ENCODE data around the gene SPCS2. TPM values are rescaled to one million over a fixed set of nuclear protein-coding genes. Genes with fewer than 3 reads are reported as not detected.
"Not testable (repeated sequence)": the region's sequence is repeated elsewhere in the genome, so short reads cannot be mapped to it uniquely, and the experiment has no call there.

Gene SPCS2
- total RNA-seq, 1 donor from 2014 or later: 74.2 TPM

DNA sequence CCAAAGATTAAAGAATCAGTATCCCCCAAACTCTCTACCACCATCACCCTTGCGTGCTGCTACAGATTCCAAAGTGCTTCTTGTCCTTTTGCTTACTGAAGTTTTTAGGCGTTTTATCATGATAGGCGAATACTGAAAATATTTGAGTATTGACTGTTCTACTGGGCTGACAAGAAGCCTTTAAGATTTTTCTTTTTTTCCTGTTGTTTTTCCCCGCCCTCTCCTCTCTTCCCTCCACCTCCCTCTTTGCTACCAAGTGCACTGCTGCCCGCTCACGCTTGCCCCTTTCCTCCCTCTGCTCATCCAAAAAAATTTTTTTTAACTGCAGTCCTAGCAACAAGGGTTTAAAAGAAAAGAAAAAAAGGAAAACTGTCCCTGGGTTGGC, 679 bp downstream of the SPCS2 start:
- no peak for DNase-seq (ENCODE audit: low read depth)

DNA sequence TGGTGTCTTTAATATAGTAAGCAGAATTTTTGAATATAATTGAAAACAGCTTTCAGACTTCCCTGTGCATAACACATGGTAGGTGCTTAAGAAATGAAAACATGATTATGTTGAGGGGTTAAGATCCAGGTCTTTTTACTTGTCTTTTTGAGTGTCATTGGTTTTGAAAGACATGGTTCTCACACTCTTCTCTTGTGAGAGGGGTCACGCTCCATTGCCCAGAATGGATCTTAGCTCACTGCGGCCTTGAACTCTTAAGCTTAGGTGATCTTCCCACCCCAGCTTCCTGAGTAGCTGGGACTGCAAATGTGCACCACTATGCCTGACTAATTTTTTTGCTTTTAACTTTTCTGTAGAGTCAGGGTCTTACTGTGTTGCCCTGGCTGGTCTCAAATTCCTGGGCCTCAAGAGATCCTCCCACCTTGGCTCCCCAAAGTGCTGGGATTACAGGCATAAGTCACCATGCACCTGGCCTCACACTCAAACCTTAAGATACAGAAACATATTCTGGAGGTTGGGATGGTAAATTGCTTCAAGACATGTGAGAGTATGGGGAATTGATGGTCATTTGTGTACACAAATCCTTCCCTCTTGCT, 1.4 kb downstream of the SPCS2 start:
- no peak for DNase-seq (ENCODE audit: low read depth)

DNA sequence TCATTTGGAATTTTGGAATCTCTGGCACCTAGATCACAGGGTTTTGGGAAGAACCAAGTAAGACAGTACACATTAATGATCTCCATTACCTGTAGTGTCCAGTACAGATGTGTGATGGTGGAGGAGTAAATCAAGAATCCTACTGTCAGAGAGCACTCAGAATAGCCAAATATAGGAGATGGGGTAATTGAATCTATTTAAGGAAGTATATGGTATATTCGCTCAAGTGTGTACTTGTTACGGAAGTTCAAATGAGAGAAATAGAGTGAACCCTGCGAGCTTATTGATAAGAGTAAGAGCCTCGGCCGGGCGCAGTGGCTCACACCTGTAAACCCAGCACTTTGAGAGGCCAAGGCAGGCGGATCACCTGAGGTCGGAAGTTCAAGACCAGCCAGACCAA, 2.2 kb downstream of the SPCS2 start:
- no peak for DNase-seq (ENCODE audit: low read depth)

DNA sequence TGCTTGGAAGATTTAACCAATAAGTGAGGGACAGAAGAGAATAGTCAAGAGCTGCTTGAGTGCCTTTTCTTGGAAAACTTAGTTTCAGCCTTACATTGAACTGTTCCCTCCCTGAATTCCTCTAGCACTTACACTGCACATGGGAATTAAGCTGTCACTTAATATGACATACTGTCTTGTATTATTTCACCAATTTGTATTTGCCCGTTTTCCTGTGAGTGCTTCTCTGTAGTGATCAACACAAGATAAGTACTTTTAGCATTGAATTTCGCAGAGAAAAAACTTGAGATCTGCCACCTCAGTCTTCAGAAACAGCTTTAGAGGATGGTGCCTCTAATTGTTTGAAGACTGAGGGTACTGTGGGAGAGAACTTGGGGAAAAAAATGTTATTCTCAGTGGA, 3.7 kb downstream of the SPCS2 start:
- DNase-seq (ENCODE audit: low read depth): no peak

DNA sequence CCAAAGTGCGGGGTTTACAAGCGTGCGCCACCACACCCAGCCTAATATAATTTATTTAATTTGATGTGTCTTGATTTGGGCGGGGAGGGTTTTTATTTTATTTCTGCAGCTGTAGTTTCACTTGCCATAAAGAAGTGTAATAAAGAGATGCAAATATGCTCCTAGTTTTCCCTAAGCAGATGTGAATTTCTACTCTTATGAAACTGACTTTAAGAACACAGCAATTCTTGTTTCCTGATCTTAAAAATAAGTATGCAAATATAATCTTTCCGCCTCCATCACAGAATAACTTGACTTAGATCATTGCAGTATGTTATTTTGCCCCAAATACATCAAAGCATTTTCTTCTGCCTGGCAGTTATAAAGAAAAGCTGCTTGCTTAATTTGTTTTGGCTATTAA, 4.4 kb downstream of the SPCS2 start:
- DNase-seq (ENCODE audit: low read depth): no peak

DNA sequence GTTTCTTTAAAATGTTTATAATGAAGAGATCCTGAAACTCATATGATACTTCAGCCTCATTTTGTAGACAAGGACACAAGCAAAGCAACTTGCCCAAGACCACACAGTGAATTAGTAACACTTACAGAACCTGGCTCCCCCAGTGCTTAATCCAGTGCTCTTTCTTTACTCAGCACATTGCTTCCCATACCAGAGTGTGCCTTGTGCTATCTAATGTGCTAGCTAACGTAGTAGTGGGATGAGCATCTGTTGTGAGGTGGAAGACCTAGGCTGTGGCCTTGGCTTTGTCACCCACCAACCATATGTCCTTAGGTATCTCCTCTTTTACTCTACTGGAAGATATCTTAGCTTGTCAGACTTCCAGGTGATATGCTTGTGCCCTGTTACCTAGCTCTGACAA, 5.1 kb downstream of the SPCS2 start:
- DNase-seq (ENCODE audit: low read depth): no peak

DNA sequence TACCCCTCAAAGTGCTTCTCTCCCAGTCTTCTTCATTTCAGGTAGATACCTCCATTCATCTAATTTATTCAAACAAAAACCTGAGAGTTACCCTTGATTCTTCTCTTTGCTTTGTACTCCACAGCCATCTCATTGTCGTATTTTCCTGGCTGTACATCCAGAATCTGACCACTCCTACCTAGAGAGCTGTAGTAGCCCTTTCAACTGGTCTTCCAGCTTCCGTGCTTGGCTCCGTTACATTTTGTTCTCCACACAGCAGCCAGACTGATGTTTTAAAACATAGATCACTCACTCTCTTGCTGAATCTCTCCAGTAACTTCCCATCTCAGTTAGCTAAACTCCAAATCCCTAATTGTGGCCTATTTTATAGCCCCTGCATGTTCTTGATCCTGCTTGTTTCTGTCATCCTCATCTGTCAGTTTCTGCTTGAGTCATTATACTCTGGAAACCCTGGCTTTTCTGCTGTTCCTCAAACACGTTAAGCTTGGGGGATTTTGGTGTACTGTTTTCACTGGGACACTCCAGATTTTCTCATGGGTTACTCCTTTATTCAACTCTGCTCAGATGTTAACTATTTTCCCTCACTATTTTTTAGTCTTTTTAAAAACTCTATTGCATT, 7.4 kb downstream of the SPCS2 start:
- no peak for DNase-seq (ENCODE audit: low read depth)

DNA sequence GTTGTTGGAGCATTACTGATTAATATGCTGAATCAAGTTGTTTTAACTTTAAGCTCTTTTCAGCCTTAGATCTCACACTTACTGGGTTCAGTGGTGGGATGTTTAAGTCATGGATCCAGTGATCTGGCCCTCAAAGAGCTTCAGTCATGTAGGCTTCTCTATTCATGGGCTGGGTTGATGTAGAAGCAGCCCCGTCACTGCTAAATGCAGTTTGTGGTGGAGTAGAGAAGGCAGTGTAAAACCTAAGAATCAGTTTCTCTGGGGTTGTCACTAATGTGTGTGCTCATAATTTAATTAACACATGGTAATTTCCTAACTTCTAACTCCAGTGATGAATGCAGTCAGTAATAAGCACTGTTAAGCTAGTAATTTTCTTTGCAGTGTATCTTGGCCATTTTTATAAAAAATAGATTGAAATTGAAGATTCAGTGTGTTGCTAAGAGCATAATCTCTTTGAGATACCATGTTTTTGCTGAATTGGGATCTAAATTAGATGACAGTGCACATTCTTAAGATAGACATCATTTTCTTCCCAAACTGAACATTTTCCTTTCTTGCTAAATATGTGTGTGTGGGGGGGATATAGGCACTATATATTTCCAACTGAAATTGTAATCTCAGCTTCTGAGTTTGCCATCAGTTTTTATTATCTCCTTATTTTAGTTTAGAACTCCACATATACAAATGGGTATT, 9.0 kb downstream of the SPCS2 start:
- DNase-seq (ENCODE audit: low read depth): no peak

DNA sequence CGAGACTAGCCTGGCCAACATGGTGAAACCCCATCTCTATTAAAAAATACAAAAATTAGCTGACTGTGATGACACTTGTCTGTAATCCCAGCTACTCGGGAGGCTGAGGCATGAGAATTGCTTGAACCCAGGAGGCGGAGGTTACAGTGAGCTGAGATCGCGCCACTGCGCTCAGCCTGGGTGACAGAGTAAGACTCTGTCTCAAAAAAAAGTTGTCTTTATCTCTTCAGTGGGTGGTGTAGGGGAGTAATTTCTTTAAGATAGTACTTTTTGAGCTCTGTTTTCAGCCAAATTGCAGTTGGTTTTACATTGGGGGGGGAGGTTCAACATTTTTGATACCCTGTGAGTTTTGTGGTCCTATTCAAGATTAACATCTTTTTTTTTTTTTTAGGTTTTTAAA, 11.1 kb downstream of the SPCS2 start:
- not testable (repeated sequence) for DNase-seq (ENCODE audit: low read depth)

DNA sequence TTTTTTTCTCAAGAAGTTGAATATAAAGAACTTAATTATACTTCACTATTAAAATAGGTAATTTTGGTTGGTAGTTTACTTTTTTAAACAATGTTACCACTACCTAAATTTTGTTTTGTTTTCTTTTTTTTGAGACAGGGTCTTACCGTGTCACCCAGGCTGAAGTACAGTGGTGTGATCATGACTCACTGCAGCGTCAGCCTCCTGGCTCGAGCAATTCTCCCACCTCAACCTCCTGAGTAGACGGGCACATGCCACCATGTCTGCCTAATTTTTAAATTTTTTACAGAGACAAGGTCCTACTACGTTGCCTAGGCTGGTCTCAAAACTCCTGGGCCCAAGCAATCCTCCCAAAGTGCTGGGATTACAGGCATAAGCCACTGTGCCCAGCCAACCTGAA, 17.6 kb downstream of the SPCS2 start:
- DNase-seq (ENCODE audit: low read depth): no peak

DNA sequence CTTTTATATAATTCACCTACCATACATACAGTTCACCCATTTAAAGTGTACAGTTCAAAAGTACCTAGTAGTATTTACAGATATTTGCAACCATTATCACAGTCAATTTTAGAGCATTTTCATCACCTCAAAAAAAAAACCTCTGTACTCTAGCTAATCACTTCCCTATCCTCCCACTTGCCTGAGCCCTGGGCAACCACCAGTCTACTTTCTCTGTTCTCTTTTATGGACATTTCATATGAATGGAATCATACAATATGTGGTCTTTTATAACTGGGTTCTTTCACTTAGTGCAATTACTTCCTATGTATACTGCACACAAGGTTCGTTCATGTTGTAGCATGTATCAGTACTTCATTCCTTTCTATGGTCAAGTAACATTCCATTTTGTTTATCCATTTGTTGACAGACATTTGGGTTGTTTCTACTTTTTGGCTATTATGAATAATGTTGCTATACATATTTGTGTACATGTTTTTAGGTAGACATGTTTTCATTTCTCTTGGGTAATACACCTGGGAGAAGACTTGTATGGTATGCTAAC, 21.9 kb downstream of the SPCS2 start:
- DNase-seq (ENCODE audit: low read depth): no peak

DNA sequence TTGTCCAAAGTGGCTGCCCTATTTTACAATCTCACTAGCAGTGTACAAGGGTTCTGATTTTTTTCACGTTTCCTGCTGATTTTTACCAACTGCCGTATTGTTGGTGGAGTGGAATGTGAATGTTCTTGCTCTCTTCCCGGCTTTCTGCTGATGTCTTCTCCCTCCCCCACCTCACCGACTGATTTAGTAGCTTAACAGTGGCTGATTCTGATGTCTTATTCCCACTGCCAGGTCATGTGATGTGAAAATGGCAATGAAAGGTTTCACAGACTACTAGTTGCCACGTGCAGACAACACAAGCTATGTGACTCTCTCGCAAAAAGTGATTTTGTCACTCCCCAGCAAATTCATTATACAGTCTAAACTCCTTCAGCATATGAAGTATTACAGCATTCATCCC, 22.4 kb downstream of the SPCS2 start:
- no peak for DNase-seq (ENCODE audit: low read depth)

DNA sequence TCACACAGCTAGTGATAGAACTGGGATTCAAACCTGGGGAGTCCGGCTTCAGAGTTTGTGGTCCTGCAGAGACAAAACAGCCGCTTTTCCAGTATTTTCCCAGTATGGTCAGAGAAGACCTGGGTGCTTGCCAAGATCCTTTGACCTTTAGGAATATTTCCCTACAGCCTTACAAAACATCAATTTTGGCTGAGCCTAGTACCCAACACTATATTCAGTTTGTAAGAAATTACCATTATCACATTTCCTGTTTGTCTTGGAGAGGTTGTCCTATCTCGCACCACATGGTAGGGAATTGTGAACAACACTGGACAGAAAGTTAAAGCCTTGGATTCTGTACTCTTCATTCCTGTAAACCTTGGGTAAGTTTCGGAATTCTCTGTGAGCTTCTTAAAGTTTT, 29.0 kb downstream of the SPCS2 start:
- DNase-seq (ENCODE audit: low read depth): no peak

DNA sequence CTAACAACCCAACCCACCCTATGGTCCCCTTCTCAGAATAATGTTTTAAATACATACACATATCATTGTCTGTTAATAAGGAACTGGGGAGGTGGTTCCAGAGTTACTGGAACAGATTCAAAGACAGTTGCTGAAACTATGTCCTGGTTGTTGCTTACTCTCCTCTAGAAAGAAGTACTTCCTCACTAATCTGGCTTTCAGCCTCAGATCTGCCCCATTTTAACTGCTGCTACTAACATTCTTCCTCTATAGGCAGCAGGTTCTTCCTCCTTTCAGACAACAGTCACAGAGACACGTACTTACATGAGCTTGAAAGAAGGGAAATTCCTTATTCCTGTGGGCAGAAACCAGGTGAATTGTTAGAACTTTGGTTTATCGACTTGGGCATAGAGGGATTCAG, 31.6 kb downstream of the SPCS2 start:
- DNase-seq (ENCODE audit: low read depth): no peak

DNA sequence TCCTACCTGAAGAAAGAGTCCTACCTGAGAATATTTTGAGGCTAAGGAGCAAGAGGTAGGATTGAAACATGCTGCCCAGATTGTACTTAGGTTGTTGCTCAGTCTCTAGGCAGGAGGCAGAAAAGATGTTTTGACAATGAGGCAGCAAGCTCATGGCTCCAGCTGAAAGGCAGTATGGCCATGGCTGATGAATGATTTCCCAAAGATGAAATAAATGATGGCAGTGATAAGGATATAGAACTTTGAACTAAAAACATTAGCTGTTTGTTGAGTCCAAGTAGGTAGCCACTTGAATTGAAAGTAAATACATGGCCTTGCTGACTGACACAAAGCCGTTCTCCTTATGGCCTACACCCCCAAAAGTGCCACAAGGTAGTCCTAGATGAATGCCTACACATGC, 32.8 kb downstream of the SPCS2 start:
- DNase-seq (ENCODE audit: low read depth): no peak

DNA sequence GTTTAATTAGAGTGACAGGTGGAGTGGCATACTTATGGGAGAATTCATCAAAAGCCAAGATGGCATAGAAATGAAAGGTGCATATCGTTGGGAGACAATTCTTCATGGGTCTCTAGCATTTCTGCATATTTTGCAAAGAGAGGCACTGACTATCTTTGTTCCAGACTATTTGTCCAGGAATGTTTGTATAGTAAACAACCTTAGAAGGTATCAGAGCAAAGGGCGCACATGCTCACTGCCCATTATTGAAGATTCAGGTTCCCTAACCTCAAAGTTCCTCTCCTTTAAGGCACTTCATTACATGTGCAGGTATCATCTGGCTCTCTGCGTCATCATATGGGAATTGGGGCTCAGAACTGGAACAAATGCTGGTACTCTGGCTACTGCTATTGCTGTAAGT, 35.0 kb downstream of the SPCS2 start:
- DNase-seq (ENCODE audit: low read depth): no peak

DNA sequence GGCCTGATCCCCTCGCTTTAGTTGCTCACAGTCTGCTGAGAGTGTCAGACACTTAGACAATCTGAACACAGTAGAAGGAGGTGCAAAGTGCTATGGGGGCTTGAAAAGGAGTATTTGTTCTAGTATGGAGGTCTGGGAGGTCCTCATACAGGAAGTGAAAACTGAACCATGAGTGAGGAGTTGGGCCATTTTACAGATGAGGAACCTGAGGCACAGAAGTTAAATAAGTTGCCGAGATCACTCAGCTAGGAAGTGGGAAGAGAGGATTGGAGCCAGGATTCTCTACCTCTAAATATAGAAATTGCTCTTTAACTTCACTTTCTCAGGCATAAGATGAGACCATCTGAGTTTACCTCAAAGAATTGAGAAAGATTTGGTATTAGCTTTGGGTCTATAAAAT, 35.7 kb downstream of the SPCS2 start:
- no peak for DNase-seq (ENCODE audit: low read depth)

DNA sequence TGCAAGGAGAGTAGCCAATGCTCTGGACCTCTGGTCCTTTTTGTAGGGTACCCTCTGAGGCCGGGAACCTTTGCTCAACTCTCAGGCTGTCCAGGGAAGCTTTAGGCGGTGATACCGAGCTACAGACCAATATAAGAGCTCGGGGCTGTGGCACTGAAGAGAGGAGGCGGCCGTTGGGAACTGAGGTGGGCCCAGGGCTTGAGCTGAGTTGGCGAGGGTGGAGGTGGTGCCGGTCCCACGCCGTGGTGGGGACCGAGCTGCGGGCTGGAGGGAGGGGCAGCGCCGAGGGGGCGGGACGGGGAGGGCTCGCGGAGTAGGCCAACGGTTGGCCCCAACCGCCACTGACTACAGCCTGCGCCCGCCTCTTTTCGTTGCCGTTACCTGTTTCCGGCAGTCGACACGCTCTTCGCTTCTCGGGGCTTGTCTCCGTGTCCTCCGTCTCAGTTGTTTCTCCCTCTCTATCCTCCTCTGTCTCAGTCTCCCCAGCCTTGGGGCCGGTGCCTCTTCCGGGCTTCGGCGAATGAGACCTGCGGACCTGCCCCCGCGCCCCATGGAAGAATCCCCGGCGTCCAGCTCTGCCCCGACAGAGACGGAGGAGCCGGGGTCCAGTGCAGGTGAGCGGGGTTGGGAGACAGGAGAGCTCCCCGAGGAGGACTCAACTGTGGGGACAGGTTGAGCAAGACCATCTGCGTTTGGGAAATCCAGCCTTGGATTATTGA, 39.6 kb downstream of the SPCS2 start, which contains the start of gene NEU3:
Gene NEU3, plus strand, starts transcription at position 393 of the 719 bp plus-strand sequence. Its CDS starts 128 bp downstream, at position 521.
- peak; percentile 74 for DNase-seq (ENCODE audit: low read depth)

DNA sequence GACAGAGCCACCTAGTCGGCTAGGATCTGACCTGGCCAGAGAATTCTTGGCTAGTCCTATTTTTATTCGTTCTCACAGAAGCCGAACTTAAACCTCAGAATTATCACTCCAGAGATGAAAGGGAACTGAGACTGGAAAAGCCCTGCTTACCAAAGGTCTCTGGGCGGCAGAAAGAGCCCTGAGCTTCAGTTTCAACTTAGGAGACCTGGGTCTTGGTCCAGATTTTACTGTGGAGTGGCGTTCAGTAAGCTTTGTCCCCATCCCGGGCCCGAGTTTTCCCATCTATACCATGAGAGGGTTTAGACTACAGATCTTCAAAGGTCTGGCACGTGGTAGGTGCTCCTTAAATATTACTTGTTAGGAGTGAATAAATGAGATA, 40.2 kb downstream of the SPCS2 start:
- no peak for DNase-seq (ENCODE audit: low read depth)

DNA sequence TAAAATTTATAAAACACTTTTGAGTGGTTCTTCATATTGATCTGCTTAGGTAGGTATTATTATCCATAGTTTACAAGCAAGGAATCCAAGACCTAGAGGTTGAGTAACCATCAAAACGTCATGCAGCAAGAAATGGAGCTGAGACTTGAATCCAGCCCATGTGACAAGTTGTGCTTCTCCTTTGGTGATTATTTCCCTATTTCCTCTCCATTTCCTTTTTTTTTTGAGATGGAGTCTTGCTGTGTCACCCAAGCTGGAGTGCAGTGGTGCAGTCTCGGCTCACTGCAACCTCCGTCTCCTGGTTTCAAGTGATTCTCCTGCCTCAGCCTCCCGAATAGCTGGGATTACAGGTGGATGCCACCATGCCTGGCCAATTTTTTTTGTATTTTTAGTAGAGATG, 41.1 kb downstream of the SPCS2 start:
- not testable (repeated sequence) for DNase-seq (ENCODE audit: low read depth)

DNA sequence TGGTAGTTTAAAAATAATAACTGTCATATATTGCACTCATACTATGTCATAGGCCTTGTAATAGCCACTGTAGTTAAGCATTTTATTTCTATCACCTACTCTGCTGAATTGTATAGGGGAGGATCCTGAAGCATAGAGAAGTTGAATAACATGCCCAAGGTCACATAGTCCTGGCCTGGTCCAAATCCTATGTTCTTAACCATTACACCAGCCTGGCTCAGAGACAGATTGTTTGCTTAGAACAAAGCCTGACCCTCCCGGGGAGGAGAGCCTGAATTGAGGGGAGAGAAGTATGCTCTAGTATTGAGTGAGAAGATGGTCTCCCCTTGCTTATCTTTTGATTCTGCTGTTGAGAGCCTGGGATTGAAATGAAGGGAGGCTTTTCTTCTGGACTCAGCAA, 41.9 kb downstream of the SPCS2 start:
- no peak for DNase-seq (ENCODE audit: low read depth)

DNA sequence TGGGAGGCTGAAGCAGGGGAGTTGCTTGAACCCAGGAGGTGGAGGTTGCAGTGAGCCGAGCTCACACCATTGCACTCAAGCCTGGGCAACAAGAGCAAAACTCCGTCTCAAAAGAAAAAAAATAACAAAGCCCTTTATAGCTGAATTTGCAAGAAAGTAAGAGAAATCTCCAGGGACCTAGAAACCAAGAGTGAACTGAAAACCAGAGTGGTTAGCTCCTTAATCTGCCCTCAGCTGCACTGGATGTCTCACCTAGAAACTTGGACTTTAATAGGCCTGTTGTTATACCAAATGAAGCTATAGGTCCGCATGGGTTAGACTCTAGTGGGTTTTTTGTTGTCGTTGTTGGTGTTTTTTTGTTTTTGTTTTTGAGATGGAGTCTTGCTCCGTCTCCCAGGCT, 43.8 kb downstream of the SPCS2 start:
- DNase-seq (ENCODE audit: low read depth): no peak
